ENCODE measurements around the gene SHANK2. TPM values are rescaled to one million over a fixed set of nuclear protein-coding genes. Genes with fewer than 3 reads are reported as not detected.

Gene SHANK2
- total RNA-seq, 2 donors from 2014 or later: 44.4 to 94.9 TPM

DNA sequence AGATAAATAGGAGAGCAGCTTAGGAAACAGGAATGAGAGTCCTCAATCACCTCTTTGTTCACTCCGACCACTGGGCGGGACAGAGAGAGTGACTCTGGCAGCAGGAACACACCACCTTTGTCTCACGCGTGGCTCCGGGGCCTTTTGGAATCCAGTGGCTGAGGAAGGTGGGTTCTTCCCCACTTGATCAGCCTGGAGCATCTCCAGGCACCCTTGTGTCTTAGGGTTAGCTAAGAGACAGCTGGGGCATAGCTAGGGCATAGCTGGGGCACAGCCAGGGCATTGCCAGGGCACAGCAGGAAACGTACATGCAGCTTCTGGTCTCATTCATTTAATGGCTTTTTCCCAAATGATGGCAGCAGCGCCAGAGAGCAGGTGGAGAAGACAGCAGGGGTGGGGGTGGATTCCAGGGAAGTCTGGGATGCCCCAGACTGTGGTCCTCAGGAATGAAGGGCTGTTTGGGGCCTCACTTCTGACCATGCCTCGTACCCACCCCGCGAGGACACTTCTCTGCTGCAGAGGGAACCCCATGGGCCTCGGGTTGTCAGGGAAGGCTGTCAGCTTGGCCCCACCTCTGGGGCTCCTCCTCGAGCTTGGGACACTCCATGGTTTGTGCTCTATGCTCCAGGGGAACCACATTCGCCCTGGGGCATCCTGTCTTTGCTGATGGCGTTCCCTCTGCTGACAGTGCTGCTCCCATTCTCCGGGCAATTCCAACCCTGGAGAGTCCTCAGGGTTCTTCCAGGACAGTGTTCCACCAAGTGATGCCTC is 30.4 kb upstream of the SHANK2 start:
- Histone ChIP-seq H3K4me3 (no peak overlapping the region), H3K36me3 (replicated peaks in 1 of 2; ENCODE audit: insufficient read depth in 1 of 2, low read depth in 2 of 2) (no peaks in the 10 kb centered on the region), H3K9me3 (no peaks in the 10 kb centered on the region), H3K27me3 (no peaks in the 10 kb centered on the region), H3K27ac (peak overlapping the region; percentile 74 to 89 (median 81)), H3K4me1 (peaks cover 58% of the 10 kb centered on the region)
- WGBS, 2 donors: 62 to 79% methylated on average over 7 to 15 of the region's 15 CpGs
- TF ChIP-seq, protein P1, sequence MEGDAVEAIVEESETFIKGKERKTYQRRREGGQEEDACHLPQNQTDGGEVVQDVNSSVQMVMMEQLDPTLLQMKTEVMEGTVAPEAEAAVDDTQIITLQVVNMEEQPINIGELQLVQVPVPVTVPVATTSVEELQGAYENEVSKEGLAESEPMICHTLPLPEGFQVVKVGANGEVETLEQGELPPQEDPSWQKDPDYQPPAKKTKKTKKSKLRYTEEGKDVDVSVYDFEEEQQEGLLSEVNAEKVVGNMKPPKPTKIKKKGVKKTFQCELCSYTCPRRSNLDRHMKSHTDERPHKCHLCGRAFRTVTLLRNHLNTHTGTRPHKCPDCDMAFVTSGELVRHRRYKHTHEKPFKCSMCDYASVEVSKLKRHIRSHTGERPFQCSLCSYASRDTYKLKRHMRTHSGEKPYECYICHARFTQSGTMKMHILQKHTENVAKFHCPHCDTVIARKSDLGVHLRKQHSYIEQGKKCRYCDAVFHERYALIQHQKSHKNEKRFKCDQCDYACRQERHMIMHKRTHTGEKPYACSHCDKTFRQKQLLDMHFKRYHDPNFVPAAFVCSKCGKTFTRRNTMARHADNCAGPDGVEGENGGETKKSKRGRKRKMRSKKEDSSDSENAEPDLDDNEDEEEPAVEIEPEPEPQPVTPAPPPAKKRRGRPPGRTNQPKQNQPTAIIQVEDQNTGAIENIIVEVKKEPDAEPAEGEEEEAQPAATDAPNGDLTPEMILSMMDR (IDR thresholded peaks at IDR 0.05): no peak
- TF ChIP-seq POLR2A (IDR thresholded peaks at IDR 0.05): peak in 1 of 3 donors; percentile 17
- DNase-seq (peak; percentile 29 to 54 (median 48)), ATAC-seq (peak; percentile 38)
- intact Hi-C loops (cut with DNase I): no loop called here

DNA sequence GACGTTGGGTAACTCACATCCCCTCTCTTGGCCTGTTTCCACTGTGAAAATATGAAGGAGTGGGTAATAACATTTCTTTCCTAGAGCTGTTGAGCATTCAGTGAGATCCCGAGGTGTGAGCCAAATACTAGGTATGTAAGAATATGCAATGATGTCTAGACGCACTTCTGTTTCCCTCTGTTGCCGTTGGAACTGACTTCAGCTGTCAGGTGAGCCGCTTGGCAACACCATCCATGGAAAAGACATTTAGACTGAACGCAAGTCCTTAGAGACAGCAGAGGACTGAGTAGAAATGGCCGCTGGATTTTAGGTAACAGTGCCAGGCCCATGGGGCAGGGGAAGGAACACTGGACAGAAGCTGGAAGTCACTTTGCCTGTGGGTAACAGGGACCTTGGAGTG is 29.5 kb upstream of the SHANK2 start:
- no peaks in the 10 kb centered on the region for H3K36me3 ChIP-seq (replicated peaks in 1 of 2; ENCODE audit: insufficient read depth in 1 of 2, low read depth in 2 of 2)
- DNase-seq: no peak
- no peaks in the 10 kb centered on the region for H3K9me3 ChIP-seq
- H3K27me3 ChIP-seq: no peaks in the 10 kb centered on the region
- WGBS, 2 donors: 63 to 69% methylated on average over 7 of the region's 7 CpGs
- no peak overlapping the region for H3K4me3 ChIP-seq
- H3K27ac ChIP-seq: peak overlapping the region; percentile 34 to 89 (median 81)
- intact Hi-C loops (cut with DNase I): no loop called here
- peaks cover 50% of the 10 kb centered on the region for H3K4me1 ChIP-seq
- ATAC-seq: no peak
- TF ChIP-seq POLR2A (IDR thresholded peaks at IDR 0.05): no peak
- TF ChIP-seq, protein P1 (IDR thresholded peaks at IDR 0.05): no peak

DNA sequence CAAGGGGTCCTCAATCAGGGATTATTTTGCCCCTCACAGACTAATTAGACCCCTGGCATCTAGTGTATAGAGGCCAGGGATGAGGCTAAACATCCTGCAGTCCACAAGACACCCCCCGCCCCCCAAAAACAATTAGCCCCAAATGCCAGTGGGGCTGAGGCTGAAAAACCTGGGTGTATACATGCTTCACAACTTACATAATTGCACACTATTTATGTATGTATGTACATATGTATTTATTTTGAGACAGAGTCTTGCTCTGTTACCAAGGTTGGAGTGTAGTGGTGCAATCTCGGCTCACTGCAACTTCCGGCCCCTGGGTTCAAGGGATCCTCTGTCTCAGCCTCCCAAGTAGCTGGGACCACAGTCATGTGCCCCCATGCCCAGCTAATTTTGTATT is 28.8 kb upstream of the SHANK2 start:
- no peaks in the 10 kb centered on the region for H3K36me3 ChIP-seq (replicated peaks in 1 of 2; ENCODE audit: insufficient read depth in 1 of 2, low read depth in 2 of 2)
- no peak overlapping the region for H3K4me3 ChIP-seq
- 91 to 93% methylated on average over 1 to 3 of the region's 3 CpGs for WGBS, 2 donors
- peak overlapping the region; percentile 34 to 89 (median 81) for H3K27ac ChIP-seq
- TF ChIP-seq, protein P1 (IDR thresholded peaks at IDR 0.05): no peak
- no peak for TF ChIP-seq POLR2A (IDR thresholded peaks at IDR 0.05)
- H3K27me3 ChIP-seq: no peaks in the 10 kb centered on the region
- no peaks in the 10 kb centered on the region for H3K9me3 ChIP-seq
- DNase-seq (no peak), ATAC-seq (no peak)
- intact Hi-C loops (cut with DNase I): no loop called here
- peaks cover 44% of the 10 kb centered on the region for H3K4me1 ChIP-seq

DNA sequence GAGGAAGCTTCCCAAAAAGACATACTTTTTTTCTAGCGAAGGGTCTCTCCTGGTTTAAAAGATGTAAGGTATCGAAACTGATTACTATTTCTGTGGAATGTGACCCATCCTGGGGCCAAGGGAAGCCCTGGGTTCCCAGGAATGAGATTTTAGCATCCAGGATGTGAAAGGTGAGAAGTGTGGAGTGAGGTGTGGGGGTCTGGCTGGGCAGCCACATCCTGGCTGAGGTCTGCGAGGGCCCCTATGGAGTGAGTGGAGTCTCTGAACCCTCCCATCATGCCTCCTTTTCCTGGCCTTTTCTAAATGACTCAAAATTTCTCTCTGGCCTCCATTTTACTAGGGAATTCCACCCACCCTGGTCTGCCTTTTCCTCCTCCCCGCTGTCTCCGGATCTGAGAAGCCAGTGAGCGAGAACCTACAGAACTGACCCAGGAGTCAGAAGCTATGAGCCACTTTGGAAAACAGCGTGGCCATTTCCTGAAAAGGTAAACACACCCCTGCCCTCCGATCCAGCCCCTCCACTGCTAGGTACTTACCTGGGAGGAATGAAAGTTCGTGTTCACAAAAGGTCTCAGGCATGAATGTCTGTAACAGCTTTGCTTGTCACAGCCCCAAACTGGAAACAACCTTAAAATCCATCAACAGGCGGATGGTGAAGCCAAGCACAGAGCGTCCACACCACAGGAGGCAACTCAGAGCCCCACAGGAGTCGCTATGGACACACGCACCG is 27.7 kb upstream of the SHANK2 start:
- Histone ChIP-seq H3K27ac (peak overlapping the region in 2 of 4 donors; percentile 80 to 89), H3K9me3 (no peaks in the 10 kb centered on the region), H3K27me3 (no peaks in the 10 kb centered on the region), H3K4me1 (peaks cover 36% of the 10 kb centered on the region), H3K36me3 (replicated peaks in 1 of 2; ENCODE audit: insufficient read depth in 1 of 2, low read depth in 2 of 2) (no peaks in the 10 kb centered on the region), H3K4me3 (no peak overlapping the region)
- DNase-seq (no peak), ATAC-seq (no peak)
- WGBS, 2 donors: 81% methylated on average over 9 to 14 of the region's 14 CpGs
- intact Hi-C loops (cut with DNase I): no loop called here
- no peak for TF ChIP-seq POLR2A (IDR thresholded peaks at IDR 0.05)

DNA sequence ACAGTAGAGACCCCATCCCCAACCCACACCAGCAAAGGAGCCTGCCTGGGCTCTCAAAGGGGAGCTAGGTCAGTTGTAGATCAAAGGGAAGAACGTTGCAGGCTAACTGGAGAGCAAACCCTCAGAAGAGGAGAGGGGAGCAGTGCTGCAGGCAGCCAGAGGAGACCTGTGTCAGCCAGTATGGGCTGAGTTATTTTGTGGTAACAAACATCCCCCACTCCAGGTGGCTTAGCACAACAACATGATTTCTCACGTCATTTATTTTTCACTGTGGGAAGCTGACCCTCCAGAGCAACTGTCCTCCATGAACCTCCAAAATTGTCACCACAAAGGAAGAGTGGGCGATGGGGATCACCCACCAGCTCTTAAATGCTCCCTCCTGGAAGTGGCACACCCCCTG is 19.8 kb upstream of the SHANK2 start:
- 84 to 86% methylated on average over 3 of the region's 3 CpGs for WGBS, 2 donors
- no peaks in the 10 kb centered on the region for H3K36me3 ChIP-seq (replicated peaks in 1 of 2; ENCODE audit: insufficient read depth in 1 of 2, low read depth in 2 of 2)
- H3K9me3 ChIP-seq: no peaks in the 10 kb centered on the region
- TF ChIP-seq POLR2A (IDR thresholded peaks at IDR 0.05): no peak
- TF ChIP-seq, protein P1 (IDR thresholded peaks at IDR 0.05): no peak
- no peak for DNase-seq
- no peaks in the 10 kb centered on the region for H3K27me3 ChIP-seq
- H3K4me1 ChIP-seq: peaks cover 4% of the 10 kb centered on the region
- intact Hi-C loops (cut with DNase I): no loop called here
- no peak overlapping the region for H3K27ac ChIP-seq
- ATAC-seq: no peak
- H3K4me3 ChIP-seq: no peak overlapping the region
